Skeletal muscle cell (primary cell): ENCODE data around the gene CBY2.
"Not testable (repeated sequence)": the region's sequence is repeated elsewhere in the genome, so short reads cannot be mapped to it uniquely, and the experiment has no call there.

Source experiments
- DNase-seq: peaks from one replicate; pipeline ENCODE4 v3.0.0-alpha.2; 2010; ENCODE audit warnings: low read depth
- H3K4me3 ChIP-seq: 2 replicates; pipeline ENCODE4 v1.5.1; 2011; ENCODE audit warnings: low read depth, mild to moderate bottlenecking, control low read depth, low read length, moderate library complexity

Gene CBY2

GRCh38 chr13:45702088-45702487, at the start of gene CBY2:
TSS of gene CBY2 (plus strand) at chr13:45702320. CDS start at chr13:45702391, 71 bp downstream.
- no peak within 1 kb of the TSS for H3K4me3 ChIP-seq
- DNase-seq, result no peak

- H3K4me3 ChIP-seq, result no peak overlapping the region
- DNase-seq, result no peak
These were observed 47.3 kb upstream of the CBY2 start for GRCh38 chr13:45654633-45655349.

- no peak overlapping the region for H3K4me3 ChIP-seq
- peak; percentile 30 for DNase-seq
These were observed 43.4 kb upstream of the CBY2 start for GRCh38 chr13:45658586-45659235.

GRCh38 chr13:45659536-45659935, 42.6 kb upstream of the CBY2 start:
- DNase-seq, result no peak
- H3K4me3 ChIP-seq, result no peak overlapping the region

GRCh38 chr13:45660458-45660857, 41.7 kb upstream of the CBY2 start:
- not testable (repeated sequence) for DNase-seq, H3K4me3 ChIP-seq

GRCh38 chr13:45662162-45662561, 40.0 kb upstream of the CBY2 start:
- H3K4me3 ChIP-seq, result no peak overlapping the region
- DNase-seq, result no peak

GRCh38 chr13:45662903-45663302, 39.2 kb upstream of the CBY2 start:
- not testable (repeated sequence) for DNase-seq

GRCh38 chr13:45669626-45670025, 32.5 kb upstream of the CBY2 start:
- DNase-seq, H3K4me3 ChIP-seq: not testable (repeated sequence)

More at GRCh38 chr13:45662903-45663302, 39.2 kb upstream of the CBY2 start:
- not testable (repeated sequence) for H3K4me3 ChIP-seq

- no peak overlapping the region for H3K4me3 ChIP-seq
- DNase-seq, result no peak
These were observed 31.8 kb upstream of the CBY2 start for GRCh38 chr13:45670189-45670885.

GRCh38 chr13:45674908-45675307, 27.2 kb upstream of the CBY2 start:
- H3K4me3 ChIP-seq, result no peak overlapping the region
- peak; percentile 41 for DNase-seq

- DNase-seq, result no peak
- no peak overlapping the region for H3K4me3 ChIP-seq
These were observed 23.8 kb upstream of the CBY2 start for GRCh38 chr13:45678282-45678681.

GRCh38 chr13:45681113-45681512, 21.0 kb upstream of the CBY2 start:
- no peak overlapping the region for H3K4me3 ChIP-seq
- peak; percentile 6 for DNase-seq

- no peak for DNase-seq
- no peak overlapping the region for H3K4me3 ChIP-seq
These were observed 19.6 kb upstream of the CBY2 start for GRCh38 chr13:45682494-45683008.

GRCh38 chr13:45683701-45684100, 18.4 kb upstream of the CBY2 start:
- no peak for DNase-seq
- H3K4me3 ChIP-seq, result no peak overlapping the region

- DNase-seq, result no peak
- H3K4me3 ChIP-seq, result no peak overlapping the region
These were observed 13.5 kb upstream of the CBY2 start for GRCh38 chr13:45688577-45688976.

GRCh38 chr13:45690636-45691035, 11.5 kb upstream of the CBY2 start:
- no peak overlapping the region for H3K4me3 ChIP-seq
- no peak for DNase-seq

- no peak overlapping the region for H3K4me3 ChIP-seq
- DNase-seq, result no peak
These were observed 10.9 kb upstream of the CBY2 start for GRCh38 chr13:45691251-45691650.

- DNase-seq, result no peak
- H3K4me3 ChIP-seq, result no peak overlapping the region
These were observed 10.5 kb upstream of the CBY2 start for GRCh38 chr13:45691667-45692066.

- DNase-seq, result no peak
- H3K4me3 ChIP-seq, result no peak overlapping the region
These were observed 6.9 kb upstream of the CBY2 start for GRCh38 chr13:45695198-45695730.

- H3K4me3 ChIP-seq, result no peak overlapping the region
- DNase-seq, result no peak
These were observed 5.4 kb upstream of the CBY2 start for GRCh38 chr13:45696610-45697226.
